CD4-positive, alpha-beta T cell treated with Interleukin-10 for 1 hour (primary cell): ENCODE data around the gene ADAMTSL2.

Experiments used
- DNase-seq: peaks from one replicate; pipeline ENCODE4 v3.0.0-alpha.2; 2020

Gene ADAMTSL2

GRCh38 chr9:133502112-133502511 lies 32.4 kb upstream of the ADAMTSL2 start:
- DNase-seq: no peak

- no peak for DNase-seq
Observed at GRCh38 chr9:133505186-133505830, 29.2 kb upstream of the ADAMTSL2 start.

- no peak for DNase-seq
Observed at GRCh38 chr9:133505901-133506652, 28.4 kb upstream of the ADAMTSL2 start.

- no peak for DNase-seq
Observed at GRCh38 chr9:133506653-133507038, 27.9 kb upstream of the ADAMTSL2 start.

- DNase-seq: no peak
Observed at GRCh38 chr9:133507246-133507965, 27.1 kb upstream of the ADAMTSL2 start.

DNA sequence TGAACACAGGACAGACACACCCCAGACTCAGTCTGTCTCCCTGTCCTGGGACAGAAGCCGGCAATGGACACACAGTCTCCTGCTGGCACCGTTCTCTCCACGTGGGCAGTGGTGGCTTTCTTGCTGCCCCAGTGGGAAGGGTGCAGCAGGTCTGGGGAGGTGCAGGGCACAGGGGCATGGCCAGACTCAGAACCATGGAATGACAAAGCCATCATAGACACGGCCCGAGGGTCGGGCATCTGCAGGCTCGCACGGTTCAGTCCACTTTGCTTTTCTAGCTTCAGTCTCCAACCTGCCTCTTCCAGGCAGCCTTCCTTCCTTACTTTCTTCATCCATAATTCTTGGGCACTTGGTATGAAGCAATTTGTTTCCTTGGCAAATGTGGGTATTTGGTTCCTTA lies 26.5 kb upstream of the ADAMTSL2 start:
- DNase-seq: no peak

DNA sequence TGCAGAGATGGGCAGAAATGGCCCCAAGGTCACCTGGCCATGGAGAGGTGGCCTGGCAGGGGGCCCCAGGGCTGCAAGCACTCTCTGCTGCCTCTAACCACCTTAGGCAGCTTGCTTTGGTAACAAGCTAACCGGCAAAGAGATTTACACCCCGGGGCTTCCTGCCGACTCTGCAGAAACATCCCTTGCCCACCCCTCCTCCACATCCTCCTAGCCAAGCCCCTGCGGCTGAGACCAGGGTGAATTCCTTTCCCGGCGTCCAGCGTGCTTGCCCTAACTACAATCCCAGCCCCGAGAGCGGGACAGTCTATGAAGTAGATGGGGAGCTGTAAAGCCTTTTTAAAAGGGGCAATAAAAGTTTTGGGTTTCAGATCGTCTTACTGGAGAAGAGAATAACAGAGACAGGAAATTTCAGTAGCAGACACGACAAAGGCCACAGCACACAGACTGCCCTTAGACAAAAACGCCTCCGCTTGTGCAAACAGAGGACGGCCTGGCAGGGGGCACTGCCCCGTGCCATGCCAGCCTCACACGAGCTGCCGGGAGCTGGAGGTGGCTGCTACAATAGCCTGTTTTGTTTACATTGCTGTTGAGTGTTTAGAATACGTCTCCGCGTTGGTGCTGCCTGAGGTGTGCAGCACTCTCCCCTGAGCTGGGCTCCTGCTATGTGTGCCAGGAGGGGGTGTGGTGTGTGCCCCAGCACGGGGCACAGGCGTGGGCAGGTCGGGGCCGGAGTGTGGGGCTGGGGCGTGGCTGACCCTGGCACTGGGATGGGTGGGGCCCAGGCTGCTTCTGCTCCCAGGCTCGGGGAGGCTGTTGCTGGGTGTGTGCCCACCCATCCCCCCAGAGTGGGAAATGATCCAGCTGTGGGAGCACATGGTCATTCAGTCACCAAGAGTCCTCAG lies 25.1 kb upstream of the ADAMTSL2 start:
- DNase-seq: peak; percentile 19

- DNase-seq: no peak
Observed at GRCh38 chr9:133510926-133511505, 23.5 kb upstream of the ADAMTSL2 start.

GRCh38 chr9:133511607-133512006 lies 22.9 kb upstream of the ADAMTSL2 start:
- DNase-seq: no peak

- no peak for DNase-seq
Observed at GRCh38 chr9:133512253-133513213, 22.0 kb upstream of the ADAMTSL2 start.

GRCh38 chr9:133513214-133514100 lies 21.0 kb upstream of the ADAMTSL2 start:
- no peak for DNase-seq

DNA sequence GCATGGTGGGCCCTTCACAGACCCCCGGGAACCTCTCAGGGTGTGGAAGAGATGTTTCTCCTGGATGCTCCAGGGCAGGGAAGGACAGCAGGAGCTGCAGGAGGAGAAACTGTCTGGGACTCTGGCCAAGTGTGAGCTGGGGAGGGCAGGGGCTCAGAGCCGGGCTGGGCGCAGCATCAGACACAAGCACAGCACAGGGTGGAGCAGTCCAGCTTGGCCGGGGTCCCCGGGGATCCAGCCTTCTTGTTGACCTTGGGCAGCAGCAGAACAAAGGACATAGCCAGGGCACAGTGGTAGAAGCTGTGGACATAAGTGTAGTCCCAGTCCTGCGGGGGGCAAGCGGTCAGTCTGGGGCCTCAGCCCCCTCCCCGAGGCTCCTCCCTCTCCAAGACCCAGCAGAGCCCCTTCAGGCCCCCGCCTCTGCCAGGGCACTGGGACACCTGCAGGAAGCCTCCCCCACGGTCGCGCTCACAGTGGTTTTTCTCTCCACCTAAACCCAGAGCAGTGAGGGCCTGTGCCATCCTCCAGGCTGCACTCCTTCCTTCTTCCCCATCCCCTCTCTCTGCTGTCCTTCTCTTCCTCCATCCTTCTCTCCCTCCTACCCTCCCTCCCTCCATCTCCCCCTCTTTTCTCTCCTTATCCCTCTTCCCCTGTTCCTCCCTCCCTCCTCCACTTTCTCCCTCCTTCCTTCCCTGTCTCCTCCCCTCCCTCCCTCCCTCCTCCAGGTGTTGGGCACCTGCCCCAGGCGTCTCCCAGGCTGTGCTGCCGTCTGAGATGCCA lies 19.9 kb upstream of the ADAMTSL2 start:
- no peak for DNase-seq

DNA sequence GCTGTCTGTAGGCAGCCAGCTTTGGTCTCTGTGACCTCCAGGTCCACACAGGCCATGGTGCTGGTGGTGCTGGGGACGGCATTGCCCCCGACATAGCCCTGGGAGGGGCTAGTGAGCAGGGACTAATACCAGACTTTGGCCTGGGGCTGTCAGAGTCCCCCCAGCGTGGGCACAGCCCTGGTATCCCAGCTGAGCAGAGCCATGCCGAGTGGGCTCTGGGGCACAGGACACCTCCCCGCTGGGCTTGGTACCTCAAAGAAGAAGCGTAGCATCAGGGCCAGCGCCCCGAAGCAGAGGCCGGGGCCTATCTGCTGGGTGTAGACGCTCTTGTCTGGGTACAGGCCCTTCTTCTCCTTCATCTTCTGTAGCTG lies 19.3 kb upstream of the ADAMTSL2 start:
- DNase-seq: no peak

- DNase-seq: no peak
Observed at GRCh38 chr9:133515615-133516255, 18.8 kb upstream of the ADAMTSL2 start.

DNA sequence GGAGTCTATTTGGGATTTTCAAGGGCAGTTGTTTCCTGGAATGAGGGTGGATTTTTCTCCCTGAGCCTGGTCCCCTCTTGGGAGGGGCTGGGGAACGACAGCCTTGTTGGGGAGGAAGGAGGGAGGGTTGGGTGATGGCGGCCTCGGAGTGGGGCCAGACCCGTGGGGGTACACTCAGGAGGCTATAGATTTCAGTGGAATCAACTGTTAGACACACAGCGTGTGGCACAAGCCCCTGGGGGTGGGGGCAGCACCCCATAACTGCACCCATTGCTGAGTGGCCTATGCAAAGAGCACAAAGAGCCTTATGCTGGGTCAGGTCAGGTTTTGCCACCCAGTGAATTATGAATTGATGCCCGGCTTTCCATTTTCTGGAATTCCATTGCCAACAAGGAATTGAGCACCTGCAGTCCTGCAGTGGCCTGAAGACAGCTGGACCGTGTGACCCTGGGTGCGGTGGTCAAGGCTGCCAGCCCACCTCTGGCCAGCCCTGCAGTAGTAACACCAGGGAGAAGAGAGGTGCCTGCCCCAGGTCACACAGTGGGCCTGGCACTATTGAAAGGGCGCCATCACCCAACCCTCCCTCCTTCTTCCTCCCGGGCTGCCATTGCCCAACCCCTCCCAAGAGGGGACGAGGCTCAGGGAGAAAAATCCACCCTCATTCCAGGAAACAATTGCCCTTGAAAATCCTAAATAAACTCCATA lies 18.1 kb upstream of the ADAMTSL2 start:
- no peak for DNase-seq

GRCh38 chr9:133516961-133517350 lies 17.5 kb upstream of the ADAMTSL2 start:
- no peak for DNase-seq

DNA sequence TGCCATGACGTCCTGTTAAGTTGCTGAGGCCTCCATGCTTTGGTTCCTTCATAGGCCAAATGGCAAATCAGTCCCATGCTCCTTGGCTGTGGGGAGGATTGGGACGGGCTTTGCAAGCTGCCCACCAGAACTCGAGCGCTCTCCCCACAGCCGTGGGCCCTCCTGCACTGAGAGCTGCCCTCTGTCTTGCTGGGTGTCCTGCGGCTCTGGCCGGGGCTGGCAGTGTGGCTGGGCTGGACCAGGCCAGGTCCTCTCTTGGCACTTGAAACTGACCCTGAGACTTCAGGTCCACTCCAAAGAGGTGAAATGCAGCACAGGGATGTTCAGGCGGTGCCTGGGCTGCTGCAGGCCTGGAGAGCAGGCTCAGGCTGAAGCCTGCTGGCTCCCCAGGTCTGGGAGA lies 16.8 kb upstream of the ADAMTSL2 start:
- DNase-seq: no peak

GRCh38 chr9:133518200-133518599 lies 16.3 kb upstream of the ADAMTSL2 start:
- no peak for DNase-seq
